ENCODE data around the gene TXLNB. TPM values are rescaled to one million over a fixed set of nuclear protein-coding genes. Genes with fewer than 3 reads are reported as not detected.
A peak's percentile ranks its signal among the peaks of the same experiment; 100 is the strongest.

The TXLNB gene
- total and polyA plus RNA-seq, 4 donors, result 0.10 to 3.4 (median 1.1) TPM

DNA sequence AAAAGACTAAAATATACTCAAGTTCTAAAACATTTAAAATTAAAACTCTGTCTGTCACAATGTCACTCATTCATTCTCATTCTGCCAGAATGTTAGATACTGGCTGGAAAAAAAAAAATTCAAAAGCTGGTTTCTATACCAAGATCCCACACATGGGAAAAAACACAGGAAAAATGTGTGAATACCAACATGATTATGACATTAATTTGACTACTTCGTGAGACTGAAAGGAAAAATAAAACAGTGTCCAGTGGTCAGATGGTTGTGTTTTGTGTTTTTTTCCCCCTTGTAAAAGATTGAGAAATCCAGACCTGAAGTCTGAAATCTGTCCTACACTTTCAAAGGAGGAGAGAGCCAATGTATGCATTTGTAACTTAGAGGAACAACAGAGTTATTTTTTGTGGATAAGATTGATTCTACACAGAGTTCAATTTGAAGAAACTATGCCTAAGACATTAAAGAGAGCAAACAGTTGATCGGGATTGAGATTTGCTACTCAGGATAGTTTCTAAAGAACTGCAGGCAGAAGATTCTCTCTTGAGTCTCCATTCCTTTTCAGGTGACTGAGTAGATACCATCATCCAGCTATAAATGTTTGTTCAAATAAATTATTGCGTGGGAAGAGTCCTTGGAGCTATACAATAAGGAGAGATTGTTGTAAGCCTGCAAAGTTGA is 39.2 kb upstream of the TXLNB start:
- DNase-seq (no peak), ATAC-seq (ENCODE audit: low FRiP score) (no peak)
- Histone ChIP-seq H3K27ac (ENCODE audit: low read depth in 1 of 2, low read length in 2 of 2) (no peak overlapping the region), H3K27me3 (ENCODE audit: control insufficient read depth in 1 of 2, insufficient read depth in 2 of 2, low read length in 1 of 2) (no peaks in the 10 kb centered on the region), H3K4me1 (ENCODE audit: control insufficient read depth in 1 of 2, insufficient read depth in 2 of 2, low read length in 2 of 2) (peaks cover 2 to 3% of the 10 kb centered on the region in 2 donors), H3K9me3 (ENCODE audit: control insufficient read depth, low read length) (no peaks in the 10 kb centered on the region), H3K36me3 (ENCODE audit: control insufficient read depth in 1 of 2, insufficient read depth in 2 of 2, low read length in 1 of 2) (no peaks in the 10 kb centered on the region), H3K4me3 (ENCODE audit: low read length in 2 of 2) (no peak overlapping the region)
- intact Hi-C loops (cut with DNase I), result loop anchor here in 1 of 2 donors (2.0 kb wide), 1 partner anchor 42 kb away; no protein-coding TSS in a partner anchor
- WGBS, 2 donors, result 49 to 54% methylated on average over 3 of the region's 3 CpGs

DNA sequence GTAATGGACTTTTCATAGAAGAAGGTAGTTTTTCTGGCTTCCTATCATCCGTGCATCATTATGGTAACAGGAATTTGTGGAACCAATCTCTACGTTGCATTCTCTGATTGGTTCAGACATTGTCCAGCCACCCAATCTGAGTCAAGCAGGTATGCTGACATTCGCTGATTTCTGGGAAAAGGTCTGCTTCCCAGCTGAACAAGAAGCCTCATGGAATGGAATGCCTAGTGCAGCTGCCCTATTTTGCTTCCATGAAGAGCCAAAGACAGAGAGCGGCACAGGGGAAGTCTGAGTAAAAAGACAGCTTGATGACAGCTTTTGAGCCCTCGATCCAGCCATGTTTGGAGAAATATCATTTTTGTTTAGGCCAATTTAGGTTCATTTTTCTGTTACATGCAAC is 38.5 kb upstream of the TXLNB start:
- Histone ChIP-seq H3K4me1 (ENCODE audit: control insufficient read depth in 1 of 2, insufficient read depth in 2 of 2, low read length in 2 of 2) (peaks cover 2% of the 10 kb centered on the region in 2 donors), H3K36me3 (ENCODE audit: control insufficient read depth in 1 of 2, insufficient read depth in 2 of 2, low read length in 1 of 2) (no peaks in the 10 kb centered on the region), H3K4me3 (ENCODE audit: low read length in 2 of 2) (no peak overlapping the region), H3K27ac (ENCODE audit: low read depth in 1 of 2, low read length in 2 of 2) (no peak overlapping the region), H3K9me3 (ENCODE audit: control insufficient read depth, low read length) (no peaks in the 10 kb centered on the region), H3K27me3 (ENCODE audit: control insufficient read depth in 1 of 2, insufficient read depth in 2 of 2, low read length in 1 of 2) (no peaks in the 10 kb centered on the region)
- no peak for DNase-seq
- ATAC-seq (ENCODE audit: low FRiP score), result no peak
- 53 to 67% methylated on average over 5 of the region's 5 CpGs for WGBS, 2 donors
- intact Hi-C loops (cut with DNase I), result loop anchor here in 1 of 2 donors (2.0 kb wide), 1 partner anchor 42 kb away; no protein-coding TSS in a partner anchor

DNA sequence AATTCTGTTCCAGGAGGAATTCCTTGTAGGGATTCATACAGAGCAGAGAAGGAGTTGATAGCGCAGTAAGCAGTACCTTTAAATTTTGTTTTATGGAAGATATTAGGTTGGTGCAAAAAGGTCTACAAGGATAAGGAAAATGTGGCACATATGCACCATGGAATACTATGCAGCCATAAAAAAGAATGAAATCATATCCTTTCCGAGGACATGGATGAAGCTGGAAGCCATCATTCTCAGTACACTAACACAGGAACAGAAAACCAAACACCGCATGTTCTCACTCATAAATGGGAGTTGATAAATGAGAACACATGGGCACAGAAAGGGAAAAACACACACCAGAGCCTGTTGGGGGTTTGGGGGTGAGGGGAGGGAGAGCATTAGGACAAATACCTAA is 37.4 kb upstream of the TXLNB start:
- DNase-seq (no peak), ATAC-seq (ENCODE audit: low FRiP score) (no peak)
- Histone ChIP-seq H3K4me1 (ENCODE audit: control insufficient read depth in 1 of 2, insufficient read depth in 2 of 2, low read length in 2 of 2) (peaks cover 0 to 2% of the 10 kb centered on the region in 2 donors), H3K27me3 (ENCODE audit: control insufficient read depth in 1 of 2, insufficient read depth in 2 of 2, low read length in 1 of 2) (no peaks in the 10 kb centered on the region), H3K36me3 (ENCODE audit: control insufficient read depth in 1 of 2, insufficient read depth in 2 of 2, low read length in 1 of 2) (no peaks in the 10 kb centered on the region), H3K9me3 (ENCODE audit: control insufficient read depth, low read length) (no peaks in the 10 kb centered on the region), H3K4me3 (ENCODE audit: low read length in 2 of 2) (no peak overlapping the region), H3K27ac (ENCODE audit: low read depth in 1 of 2, low read length in 2 of 2) (no peak overlapping the region)
- 96 to 98% methylated on average over 3 of the region's 3 CpGs for WGBS, 2 donors
- intact Hi-C loops (cut with DNase I), result no loop called here

DNA sequence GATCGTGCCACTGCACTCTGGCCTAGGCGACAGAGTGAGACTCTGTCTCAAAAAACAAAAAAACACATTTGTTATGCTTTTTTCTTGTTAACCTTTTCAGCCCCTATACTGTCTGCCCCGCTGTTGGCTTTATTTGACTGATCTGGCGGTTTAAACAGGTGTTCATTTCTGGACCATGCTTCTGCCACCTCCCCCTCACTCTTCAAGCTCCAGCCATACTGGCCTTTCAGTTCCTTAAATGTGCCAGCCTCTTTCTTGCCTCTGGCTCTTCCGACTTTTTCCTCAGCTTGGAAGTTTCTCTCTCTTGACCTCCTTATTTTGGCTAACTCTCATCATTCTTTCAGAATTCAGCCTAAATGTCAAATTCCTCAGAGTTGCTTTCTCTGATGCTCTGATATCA is 35.2 kb upstream of the TXLNB start:
- no peak for DNase-seq
- Histone ChIP-seq H3K4me1 (ENCODE audit: control insufficient read depth in 1 of 2, insufficient read depth in 2 of 2, low read length in 2 of 2) (peaks cover 0 to 2% of the 10 kb centered on the region in 2 donors), H3K27me3 (ENCODE audit: control insufficient read depth in 1 of 2, insufficient read depth in 2 of 2, low read length in 1 of 2) (no peaks in the 10 kb centered on the region), H3K9me3 (ENCODE audit: control insufficient read depth, low read length) (no peaks in the 10 kb centered on the region), H3K4me3 (ENCODE audit: low read length in 2 of 2) (no peak overlapping the region), H3K36me3 (ENCODE audit: control insufficient read depth in 1 of 2, insufficient read depth in 2 of 2, low read length in 1 of 2) (no peaks in the 10 kb centered on the region), H3K27ac (ENCODE audit: low read depth in 1 of 2, low read length in 2 of 2) (no peak overlapping the region)
- WGBS, 2 donors, result 93% methylated on average over 5 of the region's 5 CpGs
- intact Hi-C loops (cut with DNase I), result no loop called here
- no peak for ATAC-seq (ENCODE audit: low FRiP score)

DNA sequence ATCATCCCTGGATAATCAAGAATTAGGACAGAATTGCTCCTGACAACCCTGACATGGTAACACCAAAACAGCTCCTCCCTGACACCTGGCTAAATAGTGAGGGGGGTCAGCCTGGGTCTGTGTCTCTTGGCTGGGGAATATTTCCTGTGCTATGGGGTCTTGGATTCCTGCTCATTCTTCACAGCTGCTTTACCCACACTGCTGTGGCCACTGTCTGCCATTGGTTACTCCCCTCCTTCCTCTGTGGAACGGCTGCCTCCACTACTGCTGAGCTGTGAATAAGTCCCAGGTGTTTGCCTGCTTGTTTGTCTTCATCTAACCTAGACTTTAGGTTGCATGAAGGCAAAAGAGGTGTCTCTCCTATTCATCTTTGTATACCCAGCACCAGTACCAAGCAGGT is 33.9 kb upstream of the TXLNB start:
- H3K27ac ChIP-seq (ENCODE audit: low read depth in 1 of 2, low read length in 2 of 2), result no peak overlapping the region

DNA sequence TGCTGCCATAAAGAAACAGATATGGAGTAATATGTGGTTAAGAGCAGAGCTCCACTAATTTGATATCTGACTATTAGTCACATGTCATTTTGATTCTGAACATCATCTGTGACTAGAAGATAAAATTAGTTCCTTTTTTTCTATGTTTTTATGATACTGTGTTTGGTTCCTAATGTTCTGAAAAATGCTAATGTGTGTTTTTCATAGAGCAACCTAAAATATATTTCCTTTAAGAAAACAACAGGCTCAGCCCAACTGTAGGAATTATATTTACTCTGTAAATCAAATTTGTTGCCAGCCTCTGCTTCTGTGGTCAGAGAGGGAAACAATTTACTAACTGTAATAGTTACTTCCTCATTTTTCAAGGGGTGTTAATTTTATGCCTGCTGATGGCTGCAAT is 33.3 kb upstream of the TXLNB start:
- ATAC-seq (ENCODE audit: low FRiP score) (no peak), DNase-seq (no peak)
- intact Hi-C loops (cut with DNase I), result loop anchor here in 1 of 2 donors (2.0 kb wide), 1 partner anchor 30 kb away; no protein-coding TSS in a partner anchor
- Histone ChIP-seq H3K9me3 (ENCODE audit: control insufficient read depth, low read length) (no peaks in the 10 kb centered on the region), H3K27ac (ENCODE audit: low read depth in 1 of 2, low read length in 2 of 2) (no peak overlapping the region), H3K4me1 (ENCODE audit: control insufficient read depth in 1 of 2, insufficient read depth in 2 of 2, low read length in 2 of 2) (no peaks in the 10 kb centered on the region), H3K36me3 (ENCODE audit: control insufficient read depth in 1 of 2, insufficient read depth in 2 of 2, low read length in 1 of 2) (no peaks in the 10 kb centered on the region), H3K4me3 (ENCODE audit: low read length in 2 of 2) (no peak overlapping the region), H3K27me3 (ENCODE audit: control insufficient read depth in 1 of 2, insufficient read depth in 2 of 2, low read length in 1 of 2) (no peaks in the 10 kb centered on the region)

More for the DNA sequence above, 33.9 kb upstream of the TXLNB start:
- intact Hi-C loops (cut with DNase I), result loop anchor here in 1 of 2 donors (2.0 kb wide), 1 partner anchor 31 kb away; no protein-coding TSS in a partner anchor
- Histone ChIP-seq H3K4me1 (ENCODE audit: control insufficient read depth in 1 of 2, insufficient read depth in 2 of 2, low read length in 2 of 2) (peaks cover 0 to 2% of the 10 kb centered on the region in 2 donors), H3K9me3 (ENCODE audit: control insufficient read depth, low read length) (no peaks in the 10 kb centered on the region), H3K4me3 (ENCODE audit: low read length in 2 of 2) (no peak overlapping the region), H3K36me3 (ENCODE audit: control insufficient read depth in 1 of 2, insufficient read depth in 2 of 2, low read length in 1 of 2) (no peaks in the 10 kb centered on the region), H3K27me3 (ENCODE audit: control insufficient read depth in 1 of 2, insufficient read depth in 2 of 2, low read length in 1 of 2) (no peaks in the 10 kb centered on the region)
- no peak for DNase-seq
- WGBS, 2 donors, result 80 to 92% methylated on average over 1 of the region's 1 CpG
- ATAC-seq (ENCODE audit: low FRiP score), result no peak

DNA sequence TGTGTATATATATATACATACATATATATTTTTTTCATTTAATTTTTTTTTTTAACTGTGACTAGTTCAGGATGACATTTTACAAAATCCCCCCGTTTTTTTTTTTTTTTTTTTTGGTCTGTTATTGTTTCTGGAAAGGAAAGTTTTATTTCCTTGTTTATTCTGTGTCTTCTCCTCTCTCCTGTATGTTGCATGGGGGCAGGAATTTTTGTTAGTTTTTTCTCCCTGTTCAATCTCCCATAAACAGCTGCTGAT is 32.4 kb upstream of the TXLNB start:
- H3K36me3 ChIP-seq (ENCODE audit: control insufficient read depth in 1 of 2, insufficient read depth in 2 of 2, low read length in 1 of 2), result no peaks in the 10 kb centered on the region
- H3K27me3 ChIP-seq (ENCODE audit: control insufficient read depth in 1 of 2, insufficient read depth in 2 of 2, low read length in 1 of 2), result no peaks in the 10 kb centered on the region
- ATAC-seq (ENCODE audit: low FRiP score), result no peak
- H3K4me3 ChIP-seq (ENCODE audit: low read length in 2 of 2), result no peak overlapping the region
- no peaks in the 10 kb centered on the region for H3K4me1 ChIP-seq (ENCODE audit: control insufficient read depth in 1 of 2, insufficient read depth in 2 of 2, low read length in 2 of 2)
- 20 to 31% methylated on average over 1 of the region's 1 CpG for WGBS, 2 donors
- no peak for DNase-seq
- no peak overlapping the region for H3K27ac ChIP-seq (ENCODE audit: low read depth in 1 of 2, low read length in 2 of 2)
- intact Hi-C loops (cut with DNase I), result loop anchor here in 1 of 2 donors (2.0 kb wide), 1 partner anchor 29 kb away; no protein-coding TSS in a partner anchor
- H3K9me3 ChIP-seq (ENCODE audit: control insufficient read depth, low read length), result no peaks in the 10 kb centered on the region

DNA sequence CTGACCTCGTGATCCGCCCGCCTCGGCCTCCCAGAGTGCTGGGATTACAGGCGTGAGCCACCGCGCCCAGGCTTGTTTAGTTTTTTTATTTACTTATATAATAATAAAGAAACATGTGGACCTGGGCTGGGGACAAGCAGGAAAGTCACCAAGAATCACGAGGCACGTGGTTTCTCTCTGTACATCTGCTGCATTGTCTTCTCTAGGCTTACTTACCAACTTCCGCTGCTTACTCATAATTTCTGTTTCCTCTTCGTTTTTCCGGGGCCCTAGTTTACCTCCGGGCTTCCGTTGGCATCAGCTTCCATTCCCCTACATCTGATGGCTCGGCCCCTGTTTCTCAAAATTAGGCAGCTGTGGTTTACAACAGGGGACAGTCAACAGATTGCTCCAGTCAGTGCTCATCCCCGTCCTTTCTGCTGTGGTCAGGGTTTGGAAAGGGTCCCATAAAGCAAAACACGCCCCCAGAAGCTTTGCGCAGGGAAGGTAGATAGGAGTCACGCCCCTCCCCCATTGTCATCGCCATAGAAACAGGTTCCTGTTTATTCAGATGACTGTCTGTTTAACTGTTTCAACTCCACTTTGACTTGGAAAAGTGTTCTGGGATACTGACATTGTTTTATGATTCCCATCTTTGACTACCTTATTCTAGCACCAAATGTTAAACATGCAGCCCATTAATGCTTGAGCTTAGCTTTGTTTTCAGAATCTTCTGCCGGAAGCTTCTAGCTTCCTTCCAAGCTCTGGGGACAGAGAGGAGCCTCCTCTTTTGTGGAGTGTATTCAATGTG is 31.9 kb upstream of the TXLNB start:
- DNase-seq (peak; percentile 77 to 88), ATAC-seq (ENCODE audit: low FRiP score) (peak; percentile 79)
- intact Hi-C loops (cut with DNase I), result loop anchor here in 1 of 2 donors (2.0 kb wide), 1 partner anchor 29 kb away; no protein-coding TSS in a partner anchor
- H3K36me3 ChIP-seq (ENCODE audit: control insufficient read depth in 1 of 2, insufficient read depth in 2 of 2, low read length in 1 of 2), result no peaks in the 10 kb centered on the region
- no peaks in the 10 kb centered on the region for H3K9me3 ChIP-seq (ENCODE audit: control insufficient read depth, low read length)
- no peaks in the 10 kb centered on the region for H3K4me1 ChIP-seq (ENCODE audit: control insufficient read depth in 1 of 2, insufficient read depth in 2 of 2, low read length in 2 of 2)
- no peak overlapping the region for H3K27ac ChIP-seq (ENCODE audit: low read depth in 1 of 2, low read length in 2 of 2)
- H3K27me3 ChIP-seq (ENCODE audit: control insufficient read depth in 1 of 2, insufficient read depth in 2 of 2, low read length in 1 of 2), result no peaks in the 10 kb centered on the region
- 69 to 71% methylated on average over 21 of the region's 21 CpGs for WGBS, 2 donors
- no peak overlapping the region for H3K4me3 ChIP-seq (ENCODE audit: low read length in 2 of 2)

DNA sequence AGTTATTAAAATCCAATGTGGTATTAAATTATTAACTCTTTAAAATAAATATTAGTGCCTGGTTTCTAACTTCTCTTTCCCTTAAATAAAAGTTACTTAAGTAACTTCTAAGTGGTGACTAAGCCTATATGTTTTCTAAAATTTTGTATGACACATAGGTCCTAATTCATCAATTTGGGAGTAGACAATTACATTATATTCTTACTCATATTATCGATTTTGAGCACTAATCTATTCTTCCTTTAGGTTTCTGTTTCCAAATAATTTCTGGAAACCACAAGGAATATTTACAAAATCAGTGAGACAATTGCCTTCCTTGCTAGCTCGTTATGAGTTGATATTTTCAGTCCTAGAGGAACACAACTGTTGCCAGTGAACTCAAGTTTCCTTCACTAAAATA is 28.3 kb upstream of the TXLNB start:
- DNase-seq (no peak), ATAC-seq (ENCODE audit: low FRiP score) (no peak)
- 80 to 82% methylated on average over 2 of the region's 2 CpGs for WGBS, 2 donors
- Histone ChIP-seq H3K27me3 (ENCODE audit: control insufficient read depth in 1 of 2, insufficient read depth in 2 of 2, low read length in 1 of 2) (no peaks in the 10 kb centered on the region), H3K27ac (ENCODE audit: low read depth in 1 of 2, low read length in 2 of 2) (no peak overlapping the region), H3K4me1 (ENCODE audit: control insufficient read depth in 1 of 2, insufficient read depth in 2 of 2, low read length in 2 of 2) (no peaks in the 10 kb centered on the region), H3K9me3 (ENCODE audit: control insufficient read depth, low read length) (no peaks in the 10 kb centered on the region), H3K4me3 (ENCODE audit: low read length in 2 of 2) (no peak overlapping the region), H3K36me3 (ENCODE audit: control insufficient read depth in 1 of 2, insufficient read depth in 2 of 2, low read length in 1 of 2) (no peaks in the 10 kb centered on the region)
- intact Hi-C loops (cut with DNase I), result no loop called here

Data from aorta (tissue), 5 donors.